Keratinocyte (primary cell): ENCODE data around the gene NLRC3. TPM values are rescaled to one million over a fixed set of nuclear protein-coding genes. Genes with fewer than 3 reads are reported as not detected.

Source experiments
- DNase-seq: peaks from one replicate; pipeline ENCODE4 v3.0.0-alpha.2; 2011; ENCODE audit warnings: low read depth, missing footprints, low spot score
- FAIRE-seq: peaks from 2 replicates; lab custom pipeline; 2011; peaks lifted over from hg19 to GRCh38; lab: Jason Lieb, UNC
- H2AFZ ChIP-seq: 2 replicates; pipeline ENCODE4 v1.6.0; 2012; ENCODE audit warnings: low read length, control low read depth, inconsistent platforms; ENCODE audit not compliant: control insufficient read depth
- H3K27ac ChIP-seq: 2 replicates; pipeline ENCODE4 v1.5.1; 2011; ENCODE audit warnings: low read length; ENCODE audit not compliant: control insufficient read depth, insufficient read depth
- H3K27me3 ChIP-seq: 3 replicates; pipeline ENCODE4 v1.6.0; 2011; ENCODE audit warnings: low read length; ENCODE audit not compliant: control insufficient read depth, insufficient read depth; ENCODE audit errors: extremely low read depth
- H3K36me3 ChIP-seq, 2 experiments: 2 replicates in 1 of 2; 3 replicates in 1 of 2; pipeline ENCODE4 v1.5.1; 2011; ENCODE audit warnings: low read length in 2 of 2, mild to moderate bottlenecking in 1 of 2; ENCODE audit not compliant: control insufficient read depth in 2 of 2, insufficient read depth in 2 of 2; ENCODE audit errors: extremely low read depth in 1 of 2
- H3K4me1 ChIP-seq: 3 replicates; pipeline ENCODE4 v1.5.1; 2011; ENCODE audit warnings: low read length; ENCODE audit not compliant: control insufficient read depth, insufficient read depth; ENCODE audit errors: extremely low read depth
- H3K4me2 ChIP-seq: 3 replicates; pipeline ENCODE4 v1.6.0; 2011; ENCODE audit warnings: low read depth, low read length; ENCODE audit not compliant: control insufficient read depth, insufficient read depth; ENCODE audit errors: extremely low read depth
- H3K4me3 ChIP-seq, 3 experiments: fragments of 200-600 bp in 1 of 3; sonication (generic) in 1 of 3; 2 replicates in 2 of 3; 3 replicates in 1 of 3; pipeline ENCODE4 v1.5.1; 2011 to 2016; ENCODE audit warnings: low read length in 3 of 3, mild to moderate bottlenecking in 3 of 3, control low read depth in 2 of 3, inconsistent platforms in 1 of 3, low read depth in 1 of 3, mixed read lengths in 1 of 3, mixed run types in 1 of 3, moderate library complexity in 1 of 3; ENCODE audit not compliant: control insufficient read depth in 2 of 3, insufficient read depth in 2 of 3; ENCODE audit errors: extremely low read depth in 1 of 3
- H3K79me2 ChIP-seq: 2 replicates; pipeline ENCODE4 v1.6.0; 2012; ENCODE audit warnings: low read length; ENCODE audit not compliant: control insufficient read depth, insufficient read depth
- H3K9ac ChIP-seq: 3 replicates; pipeline ENCODE4 v1.6.0; 2011; ENCODE audit warnings: low read length; ENCODE audit not compliant: control insufficient read depth, insufficient read depth; ENCODE audit errors: extremely low read depth
- H3K9me1 ChIP-seq: 3 replicates; pipeline ENCODE4 v1.6.0; 2011; ENCODE audit warnings: low read length; ENCODE audit not compliant: control insufficient read depth, insufficient read depth; ENCODE audit errors: extremely low read depth
- H3K9me3 ChIP-seq: 2 replicates; pipeline ENCODE4 v1.5.1; 2012; ENCODE audit warnings: low read depth, low read length; ENCODE audit not compliant: control insufficient read depth
- H4K20me1 ChIP-seq: 3 replicates; pipeline ENCODE4 v1.6.0; 2011; ENCODE audit warnings: low read length; ENCODE audit not compliant: control insufficient read depth, insufficient read depth; ENCODE audit errors: extremely low read depth
- EZH2 ChIP-seq: IDR thresholded peaks from one replicate; pipeline ENCODE4 v1.6.1; 2012; ENCODE audit warnings: inconsistent platforms, mild to moderate bottlenecking, low read length, moderate library complexity
- dilution Hi-C: fragments of 300-500 bp; cut with MboI; formaldehyde crosslinking; loops from one replicate; pipeline ENCODE4 v1.7.0; 2020; ENCODE audit warnings: low sequenced_read_pairs; ENCODE audit not compliant: extremely low pct_ligation_motif_present
- polyA plus RNA-seq, 5 experiments: library from polyadenylated mRNA; depleted of rRNA in 3 of 5; stranded (reverse) in 3 of 5; stranded (forward) in 1 of 5; unstranded in 1 of 5; fragments of >200 nt; gene quantifications; 1 replicate in 1 of 5; 2 replicates in 3 of 5; 3 replicates in 1 of 5; pipeline versions ENCODE4 v1.2.1 to v1.2.3, GENCODE V29; 2011 to 2012; ENCODE audit warnings: missing spikeins in 2 of 5, low read depth in 1 of 5, low replicate concordance in 1 of 5
- TF ChIP-seq, protein P1 (sequence below), 3 experiments: IDR thresholded peaks in 1 of 3; conservative IDR thresholded peaks in 1 of 3; optimal IDR thresholded peaks in 1 of 3; 2 replicates in 2 of 3; 3 replicates in 1 of 3; pipeline versions ENCODE3 to v1.5.1; 2011; ENCODE audit warnings: low read length in 3 of 3, mild to moderate bottlenecking in 3 of 3, moderate library complexity in 2 of 3, control low read depth in 1 of 3, inconsistent platforms in 1 of 3; ENCODE audit not compliant: insufficient read depth in 2 of 3; ENCODE audit errors: extremely low read depth in 1 of 3

The NLRC3 gene
- polyA plus RNA-seq, 1 donor (not counting 4 experiments of a cell fraction or from before 2014, with no cell fraction given) = not detected

DNA sequence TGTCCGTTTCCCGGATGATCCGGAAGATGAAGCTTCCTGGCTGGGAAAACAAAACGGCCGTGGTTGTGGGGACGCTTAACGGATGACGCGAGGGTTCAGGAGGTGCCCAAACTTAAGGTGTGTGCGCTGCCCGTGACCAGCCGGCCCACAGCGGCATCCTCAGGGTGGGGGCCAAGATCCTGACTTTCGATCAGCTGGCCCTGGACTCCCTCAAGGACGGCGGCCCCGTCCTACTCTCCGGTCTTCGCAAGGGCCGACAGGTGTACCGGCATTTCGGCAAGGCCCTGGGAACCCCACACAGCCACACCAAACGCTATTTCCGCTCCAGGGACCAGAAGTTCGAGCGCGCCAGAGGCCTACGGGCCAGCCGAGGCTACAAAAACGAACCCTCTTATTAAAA, 80.8 kb downstream of the NLRC3 start:
- no peak overlapping the region for H3K4me2 ChIP-seq
- no peaks in the 10 kb centered on the region for H3K9me1 ChIP-seq
- no peaks in the 10 kb centered on the region for H4K20me1 ChIP-seq
- H3K9ac ChIP-seq = no peak overlapping the region
- H2AFZ ChIP-seq = no peak overlapping the region
- H3K27ac ChIP-seq = no peak overlapping the region
- H3K9me3 ChIP-seq = no peaks in the 10 kb centered on the region
- TF ChIP-seq, protein P1, sequence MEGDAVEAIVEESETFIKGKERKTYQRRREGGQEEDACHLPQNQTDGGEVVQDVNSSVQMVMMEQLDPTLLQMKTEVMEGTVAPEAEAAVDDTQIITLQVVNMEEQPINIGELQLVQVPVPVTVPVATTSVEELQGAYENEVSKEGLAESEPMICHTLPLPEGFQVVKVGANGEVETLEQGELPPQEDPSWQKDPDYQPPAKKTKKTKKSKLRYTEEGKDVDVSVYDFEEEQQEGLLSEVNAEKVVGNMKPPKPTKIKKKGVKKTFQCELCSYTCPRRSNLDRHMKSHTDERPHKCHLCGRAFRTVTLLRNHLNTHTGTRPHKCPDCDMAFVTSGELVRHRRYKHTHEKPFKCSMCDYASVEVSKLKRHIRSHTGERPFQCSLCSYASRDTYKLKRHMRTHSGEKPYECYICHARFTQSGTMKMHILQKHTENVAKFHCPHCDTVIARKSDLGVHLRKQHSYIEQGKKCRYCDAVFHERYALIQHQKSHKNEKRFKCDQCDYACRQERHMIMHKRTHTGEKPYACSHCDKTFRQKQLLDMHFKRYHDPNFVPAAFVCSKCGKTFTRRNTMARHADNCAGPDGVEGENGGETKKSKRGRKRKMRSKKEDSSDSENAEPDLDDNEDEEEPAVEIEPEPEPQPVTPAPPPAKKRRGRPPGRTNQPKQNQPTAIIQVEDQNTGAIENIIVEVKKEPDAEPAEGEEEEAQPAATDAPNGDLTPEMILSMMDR (optimal IDR thresholded peaks at IDR 0.05 in 1 of 3, IDR thresholded peaks at IDR 0.05 in 1 of 3, conservative IDR thresholded peaks at IDR 0.05 in 1 of 3; ENCODE audit: extremely low read depth in 1 of 3, insufficient read depth in 2 of 3, low read length in 3 of 3) = no peak
- DNase-seq (no peak), FAIRE-seq (no peak)
- H3K27me3 ChIP-seq = no peaks in the 10 kb centered on the region
- dilution Hi-C loops = no loop called here
- no peak overlapping the region for H3K4me3 ChIP-seq
- H3K36me3 ChIP-seq = no peaks in the 10 kb centered on the region
- no peaks in the 10 kb centered on the region for H3K79me2 ChIP-seq
- no peaks in the 10 kb centered on the region for H3K4me1 ChIP-seq

DNA sequence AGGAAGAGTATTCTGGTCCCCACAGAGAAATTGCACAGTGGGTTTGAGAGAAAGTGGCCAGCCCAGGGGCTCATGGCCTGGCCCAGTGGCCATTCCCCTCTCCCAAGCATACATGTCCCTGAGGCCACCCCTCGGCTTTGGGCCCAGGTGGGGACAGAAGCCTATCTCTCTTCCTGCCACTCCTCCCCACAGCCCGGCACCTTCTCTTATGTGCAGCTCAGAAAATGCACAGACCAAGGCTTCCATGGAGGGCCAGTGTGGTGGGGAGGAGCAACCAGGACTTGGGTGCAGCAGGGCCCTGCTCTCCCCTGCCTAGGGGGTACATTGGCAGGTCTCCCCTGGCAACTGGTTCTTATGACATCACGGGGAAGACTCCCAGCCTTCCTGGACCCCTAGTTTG, 82.0 kb downstream of the NLRC3 start, which contains the start of gene C16orf90:
TSS of gene C16orf90 (minus strand) at position 314 of the 400 bp plus-strand sequence. CDS start at position 246, 68 bp downstream.
- no peaks in the 10 kb centered on the region for H3K36me3 ChIP-seq
- H3K9me1 ChIP-seq = no peaks in the 10 kb centered on the region
- H3K9ac ChIP-seq = no peak within 1 kb of the TSS
- no peaks in the 10 kb centered on the region for H3K4me1 ChIP-seq
- H3K27me3 ChIP-seq = no peaks in the 10 kb centered on the region
- H2AFZ ChIP-seq = no peak within 1 kb of the TSS
- no peak within 1 kb of the TSS for H3K27ac ChIP-seq
- no peak within 1 kb of the TSS for H3K4me3 ChIP-seq
- DNase-seq (no peak), FAIRE-seq (no peak)
- dilution Hi-C loops = no loop called here
- no peaks in the 10 kb centered on the region for H3K79me2 ChIP-seq
- no peaks in the 10 kb centered on the region for H4K20me1 ChIP-seq
- no peaks in the 10 kb centered on the region for H3K9me3 ChIP-seq
- H3K4me2 ChIP-seq = no peak within 1 kb of the TSS
- TF ChIP-seq, protein P1 (optimal IDR thresholded peaks at IDR 0.05 in 1 of 3, IDR thresholded peaks at IDR 0.05 in 1 of 3, conservative IDR thresholded peaks at IDR 0.05 in 1 of 3; ENCODE audit: extremely low read depth in 1 of 3, insufficient read depth in 2 of 3, low read length in 3 of 3) = no peak
- TF ChIP-seq EZH2 = no peak
